Hematopoietic multipotent progenitor cell treated with erythropoietin and hydrocortisone succinate and interleukin-3 and kit ligand, for 4 days (in vitro differentiated cells): ENCODE measurements around the gene TMEM232.
"Not testable (repeated sequence)": the region's sequence is repeated elsewhere in the genome, so short reads cannot be mapped to it uniquely, and the experiment has no call there.

Experiments used
- DNase-seq: peaks from one replicate; pipeline ENCODE4 v3.0.0-alpha.2; 2015

TMEM232 gene

GRCh38 chr5:110705349-110705748 is 21.1 kb downstream of the TMEM232 start:
- no peak for DNase-seq

GRCh38 chr5:110703481-110703880 is 23.0 kb downstream of the TMEM232 start:
- DNase-seq, result no peak

GRCh38 chr5:110702704-110703103 is 23.8 kb downstream of the TMEM232 start:
- no peak for DNase-seq

DNA sequence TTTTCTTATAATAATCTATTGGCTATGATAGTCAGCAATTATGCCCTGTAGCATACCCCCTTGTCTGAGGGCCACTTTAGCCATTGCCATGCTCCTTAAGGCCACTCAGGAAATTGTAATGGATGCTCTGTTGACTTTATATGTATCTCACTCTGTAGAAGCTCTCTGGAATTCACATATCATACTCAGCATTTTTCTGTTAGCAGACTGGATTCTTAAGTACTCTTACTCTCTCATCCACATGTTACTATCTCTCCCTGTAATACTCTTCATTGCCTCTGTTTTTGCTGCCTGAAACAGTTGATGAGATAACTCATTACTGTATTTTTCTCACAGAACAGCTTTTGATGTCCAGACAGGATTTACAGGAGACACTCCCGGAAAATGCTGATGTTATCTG is 24.2 kb downstream of the TMEM232 start:
- DNase-seq, result no peak

- not testable (repeated sequence) for DNase-seq
Observed at GRCh38 chr5:110692669-110693068, 33.8 kb downstream of the TMEM232 start.

DNA sequence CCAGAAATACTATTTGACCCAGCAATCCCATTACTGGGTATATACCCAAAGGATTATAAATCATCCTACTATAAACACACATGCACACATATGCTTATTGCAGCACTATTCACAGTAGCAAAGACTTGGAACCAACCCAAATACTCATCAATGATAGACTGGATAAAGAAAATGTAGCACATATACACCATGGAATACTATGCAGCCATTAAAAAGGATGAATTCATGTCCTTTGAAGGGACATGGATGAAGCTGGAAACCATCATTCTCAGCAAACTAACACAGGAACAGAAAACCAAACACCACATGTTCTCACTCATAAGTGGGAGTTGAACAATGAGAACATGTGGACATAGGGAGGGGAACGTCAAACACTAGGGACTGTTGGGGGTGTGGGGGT is 35.9 kb downstream of the TMEM232 start:
- not testable (repeated sequence) for DNase-seq

DNA sequence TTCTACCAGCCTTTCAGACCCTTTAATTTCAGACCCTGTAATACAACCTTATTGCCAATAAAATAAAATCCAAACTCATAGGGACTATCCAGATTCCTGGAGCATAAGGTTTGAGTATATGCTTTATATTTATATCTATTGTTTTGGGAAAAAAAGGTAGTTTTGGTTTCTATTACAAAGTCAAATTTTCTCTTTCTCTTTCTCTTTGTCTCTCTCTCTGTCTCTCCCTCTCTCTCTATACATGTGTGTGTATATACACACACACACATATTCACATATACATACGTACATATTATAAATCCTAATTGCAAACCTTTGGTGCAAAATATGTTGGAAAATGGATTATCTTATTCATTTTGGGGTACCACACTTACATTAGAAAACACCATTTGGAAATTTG is 39.0 kb downstream of the TMEM232 start:
- no peak for DNase-seq

GRCh38 chr5:110686270-110686669 is 40.2 kb downstream of the TMEM232 start:
- peak; percentile 72 for DNase-seq

- DNase-seq, result no peak
Observed at GRCh38 chr5:110681953-110682352, 44.5 kb downstream of the TMEM232 start.

GRCh38 chr5:110681109-110681508 is 45.4 kb downstream of the TMEM232 start:
- DNase-seq, result no peak

DNA sequence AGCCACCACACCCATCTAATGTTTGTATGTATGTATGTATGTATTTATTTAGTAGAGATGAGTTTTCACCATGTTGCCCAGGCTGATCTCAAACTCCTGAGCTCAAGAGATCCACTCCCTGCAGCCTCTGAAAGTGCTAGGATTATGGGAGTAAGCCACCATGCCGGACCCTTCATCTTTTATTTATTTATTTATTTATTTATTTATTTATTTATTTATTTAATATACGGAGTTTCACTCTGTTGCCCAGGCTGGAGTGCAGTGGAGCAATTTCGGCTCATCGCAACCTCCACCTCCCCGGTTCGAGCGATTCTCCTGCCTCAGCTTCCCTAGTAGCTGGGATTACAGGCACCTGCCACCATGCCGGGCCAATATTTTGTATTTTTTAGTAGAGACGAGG is 49.9 kb downstream of the TMEM232 start:
- DNase-seq, result not testable (repeated sequence)

DNA sequence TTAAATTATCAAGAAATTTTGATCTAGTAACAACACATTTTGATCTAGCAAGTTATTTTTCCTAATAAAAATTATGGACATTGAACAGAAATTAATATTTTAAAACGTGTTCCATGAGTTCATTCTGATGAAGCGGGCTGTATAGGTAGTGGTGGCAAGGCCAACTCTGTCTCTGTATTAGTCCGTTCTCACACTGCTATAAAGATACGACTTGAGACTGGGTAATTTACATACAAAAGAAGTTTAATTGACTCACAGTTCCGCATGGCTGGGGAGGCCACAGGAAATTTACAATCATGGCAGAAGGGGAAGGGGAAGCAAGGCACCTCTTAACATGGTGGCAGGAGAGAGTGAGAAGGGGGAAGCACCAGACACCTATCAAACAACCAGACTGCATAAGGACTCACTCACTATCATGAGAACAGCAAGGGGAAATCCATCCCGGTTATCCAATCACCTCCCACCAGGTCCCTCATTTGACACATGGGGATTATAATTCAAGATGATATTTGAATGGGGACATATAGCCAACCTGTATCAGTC is 61.2 kb downstream of the TMEM232 start:
- DNase-seq, result no peak

DNA sequence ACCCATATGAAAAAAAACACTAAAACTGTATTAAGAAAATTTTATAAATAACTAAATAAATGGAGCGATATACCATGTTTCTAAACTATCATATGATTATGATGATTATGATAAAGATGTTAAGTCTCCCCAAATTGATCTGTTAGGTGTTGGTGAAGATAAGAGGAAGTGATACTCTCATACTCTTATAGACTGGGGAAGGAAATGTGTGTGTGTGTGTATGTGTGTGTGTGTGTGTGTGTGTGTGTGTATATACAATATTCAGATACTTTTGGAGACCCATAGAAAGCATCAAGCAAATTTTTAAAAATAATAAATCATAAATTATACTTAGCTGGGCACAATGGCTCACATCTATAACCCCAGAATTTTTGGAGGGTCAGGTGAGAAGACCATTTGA is 62.9 kb downstream of the TMEM232 start:
- no peak for DNase-seq

DNA sequence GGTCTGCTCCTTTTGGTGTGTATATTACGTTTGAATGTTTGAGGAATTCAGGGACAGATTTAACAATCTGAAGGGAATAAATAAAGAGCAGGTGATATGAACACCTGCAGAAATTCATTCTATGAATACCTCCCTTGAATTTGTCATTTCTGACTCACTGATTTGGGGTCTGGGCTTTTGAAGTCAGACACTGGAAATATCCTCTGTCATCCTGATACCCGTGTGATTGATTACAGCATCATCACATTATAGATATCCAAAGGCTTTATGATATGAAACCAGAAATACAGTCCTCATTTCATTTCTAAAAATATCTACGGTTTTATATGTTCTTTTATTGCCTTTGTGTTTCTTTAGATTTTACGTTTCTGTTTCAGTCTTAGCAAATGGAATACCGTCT is 68.5 kb downstream of the TMEM232 start:
- DNase-seq, result no peak

DNA sequence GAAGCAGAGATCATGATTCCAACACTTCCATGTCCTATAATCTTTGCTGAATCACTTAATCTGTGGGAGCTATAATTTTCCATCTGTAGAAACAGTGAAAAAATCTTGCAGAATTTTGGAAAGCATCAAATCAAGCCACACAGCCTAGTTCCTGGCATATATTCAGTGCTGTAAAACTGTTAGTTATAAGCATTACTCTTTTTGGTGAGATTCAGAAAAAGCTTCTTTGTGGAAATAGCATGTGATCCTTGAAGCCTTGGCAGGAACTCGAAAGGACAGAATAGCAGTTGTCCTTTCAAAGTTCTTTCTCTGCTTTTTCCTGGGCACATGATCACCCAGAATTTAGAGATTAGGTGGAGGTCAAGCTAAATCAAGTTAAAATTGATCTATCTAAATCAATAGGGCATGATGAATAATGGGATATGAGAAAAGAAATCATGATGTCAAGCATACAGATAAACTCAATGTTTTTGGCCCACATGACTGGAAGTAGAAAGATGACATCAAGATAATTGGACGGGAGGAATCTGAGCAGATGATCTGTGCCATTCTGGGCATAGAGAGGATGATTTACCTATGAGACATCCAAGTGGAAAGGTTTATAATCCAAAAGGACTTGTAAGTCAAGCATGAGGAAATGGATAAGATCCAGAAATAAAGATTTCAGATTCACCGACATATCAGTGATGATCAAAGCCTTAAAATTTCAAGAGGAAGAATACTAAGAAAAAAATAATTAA is 73.1 kb downstream of the TMEM232 start:
- DNase-seq, result no peak

- DNase-seq, result no peak
Observed at GRCh38 chr5:110651507-110651906, 75.0 kb downstream of the TMEM232 start.

- DNase-seq, result no peak
Observed at GRCh38 chr5:110644357-110644756, 82.1 kb downstream of the TMEM232 start.

- no peak for DNase-seq
Observed at GRCh38 chr5:110638970-110639902, 87.2 kb downstream of the TMEM232 start.

GRCh38 chr5:110634475-110634874 is 92.0 kb downstream of the TMEM232 start:
- no peak for DNase-seq

DNA sequence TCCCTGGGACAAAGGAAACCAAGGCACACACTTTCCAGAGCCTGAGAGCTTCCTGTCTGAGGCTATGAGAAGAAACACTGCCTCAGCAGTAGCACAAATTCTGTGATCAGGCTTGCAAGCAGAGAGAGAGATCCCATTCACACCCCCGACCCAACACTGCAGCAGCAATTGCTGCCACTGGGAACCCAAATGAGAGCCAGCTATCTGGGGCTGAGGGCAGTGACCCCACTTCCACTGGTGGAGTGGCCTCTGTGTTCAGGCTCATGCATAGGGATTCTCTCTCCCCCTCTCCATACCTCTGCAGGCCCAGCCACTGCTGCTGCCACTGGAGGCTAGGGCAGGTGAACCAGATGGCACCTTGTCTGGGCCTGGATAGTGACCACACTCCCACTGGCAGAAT is 95.2 kb downstream of the TMEM232 start:
- DNase-seq, result no peak

DNA sequence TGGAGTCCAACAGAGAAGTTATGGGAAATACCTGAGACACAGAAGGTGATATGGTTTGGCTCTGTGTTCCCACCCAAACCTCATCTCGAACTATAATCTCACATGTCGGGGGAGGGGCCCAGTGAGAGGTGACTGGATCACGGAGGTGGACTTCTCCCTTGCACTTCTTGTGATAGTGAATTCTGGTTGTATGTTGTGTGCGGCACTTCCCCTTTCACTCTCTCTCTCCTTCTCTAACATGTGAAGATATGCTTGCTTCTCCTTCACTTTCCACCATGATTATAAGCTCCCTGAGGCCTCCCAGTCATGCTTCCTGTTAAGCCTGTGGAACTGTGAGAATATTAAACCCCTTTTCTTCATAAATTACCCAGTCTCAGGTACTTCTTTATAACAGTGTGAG is 96.1 kb downstream of the TMEM232 start:
- DNase-seq, result no peak

- peak; percentile 84 for DNase-seq
Observed at GRCh38 chr5:110625376-110625999, 101.0 kb downstream of the TMEM232 start.

DNA sequence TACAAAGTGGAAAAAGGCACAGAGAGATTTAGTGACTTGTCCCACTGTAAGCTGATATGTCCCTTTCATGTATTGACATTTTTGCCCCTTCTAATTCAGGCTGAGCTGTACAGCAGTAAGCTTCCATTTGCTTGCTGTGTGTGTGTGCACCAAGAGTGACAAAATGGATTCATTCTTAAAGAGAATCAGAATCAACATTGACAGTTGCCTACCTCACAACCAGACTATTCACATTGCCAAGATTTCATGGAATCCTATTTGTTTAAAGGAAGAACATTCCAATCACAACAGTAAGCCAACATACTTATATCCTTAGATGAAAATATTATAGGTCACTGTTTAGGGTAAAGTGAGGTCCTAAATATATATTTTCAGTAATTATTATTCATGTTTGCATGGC is 102.6 kb downstream of the TMEM232 start:
- no peak for DNase-seq
